Measurements from ENCODE around the gene PGLYRP1.

DNA sequence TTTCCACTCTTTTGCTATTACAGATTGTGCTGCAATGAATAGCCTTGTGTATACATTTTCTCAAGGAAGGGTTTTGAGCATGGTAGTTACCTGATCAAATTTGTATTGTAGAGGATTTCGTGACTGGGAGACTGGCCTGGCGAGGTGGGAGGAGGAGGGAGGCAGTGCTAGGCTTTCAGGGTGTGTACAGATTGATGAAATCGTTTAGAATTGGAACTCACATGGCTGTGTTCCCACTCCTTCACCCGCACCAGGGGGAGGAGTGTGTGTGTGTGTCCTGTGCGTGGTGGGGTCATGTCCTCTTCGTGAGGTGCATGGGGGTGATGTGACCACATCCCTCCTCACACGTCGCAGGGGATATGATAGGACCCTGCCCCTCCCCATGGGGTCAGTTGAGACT is 8.3 kb downstream of the PGLYRP1 start:
- no peak for TF ChIP-seq CTCF (IDR thresholded peaks at IDR 0.05; ENCODE audit: low read depth, low read length)
- TF ChIP-seq POLR2A (IDR thresholded peaks at IDR 0.05; ENCODE audit: extremely low read depth, insufficient read length): no peak
- TF ChIP-seq MAX (IDR thresholded peaks at IDR 0.05; ENCODE audit: low read depth, low read length): no peak
